CD8-positive, alpha-beta memory T cell (primary cell): ENCODE data around the gene ADCY5. TPM values are rescaled to one million over a fixed set of nuclear protein-coding genes. Genes with fewer than 3 reads are reported as not detected.

Experiments used
- CTCF ChIA-PET: fragments of 350-600 bp; sonication (Branson Sonifier 250); formaldehyde crosslinking; loops from one replicate; lab custom pipeline; 2021; ENCODE audit warnings: antibody characterized with exemption; lab: Charles Lee
- POLR2A ChIA-PET: fragments of 350-600 bp; sonication (Branson Sonifier 250); formaldehyde crosslinking; loops from one replicate; lab custom pipeline; 2021; ENCODE audit warnings: antibody characterized with exemption; lab: Charles Lee
- DNase-seq, 5 donors: peaks; one replicate each; pipeline versions ENCODE4 v3.0.0 to v3.0.0-alpha.2; 2020 to 2022; ENCODE audit warnings: mixed read lengths in 1 of 5
- H3K27ac ChIP-seq: one replicate; pipeline ENCODE4 v1.7.0; 2013; ENCODE audit warnings: low read depth, mild to moderate bottlenecking, low read length, moderate library complexity
- H3K27me3 ChIP-seq: 2 replicates; pipeline ENCODE4 v1.7.0; 2013; ENCODE audit warnings: low read length, mild to moderate bottlenecking; ENCODE audit not compliant: insufficient read depth, poor library complexity, severe bottlenecking
- H3K36me3 ChIP-seq: 2 replicates; pipeline ENCODE4 v1.7.0; 2013; ENCODE audit warnings: mild to moderate bottlenecking, low read length, moderate library complexity; ENCODE audit not compliant: insufficient read depth
- H3K4me1 ChIP-seq: 2 replicates; pipeline ENCODE4 v1.7.0; 2013; ENCODE audit warnings: mild to moderate bottlenecking, low read length, moderate library complexity; ENCODE audit not compliant: insufficient read depth
- H3K4me3 ChIP-seq: 2 replicates; pipeline ENCODE4 v1.7.0; 2013; ENCODE audit warnings: mild to moderate bottlenecking, low read length
- H3K9me3 ChIP-seq: 2 replicates; pipeline ENCODE4 v1.7.0; 2013; ENCODE audit warnings: mild to moderate bottlenecking, low read length
- H3K27ac Mint-ChIP-seq, 8 donors: one replicate each; pipeline ENCODE4 v1.8.0; 2020 to 2021; ENCODE audit warnings: mixed read lengths in 8 of 8, mild to moderate bottlenecking in 6 of 8, inconsistent platforms in 3 of 8, moderate library complexity in 3 of 8
- H3K27me3 Mint-ChIP-seq, 2 donors: one replicate each; pipeline ENCODE4 v1.8.0; 2020 to 2021; ENCODE audit warnings: mixed read lengths in 2 of 2, mild to moderate bottlenecking in 1 of 2, moderate library complexity in 1 of 2
- H3K36me3 Mint-ChIP-seq, 3 donors: one replicate each; pipeline ENCODE4 v1.8.0; 2020 to 2021; ENCODE audit warnings: mixed read lengths in 3 of 3, inconsistent platforms in 1 of 3, mild to moderate bottlenecking in 1 of 3
- H3K4me1 Mint-ChIP-seq, 3 donors: one replicate each; pipeline ENCODE4 v1.8.0; 2020 to 2021; ENCODE audit warnings: mixed read lengths in 3 of 3, inconsistent platforms in 1 of 3, mild to moderate bottlenecking in 1 of 3
- H3K4me3 Mint-ChIP-seq, 7 donors: one replicate each; pipeline ENCODE4 v1.8.0; 2020 to 2021; ENCODE audit warnings: mixed read lengths in 7 of 7, mild to moderate bottlenecking in 6 of 7, moderate library complexity in 4 of 7, inconsistent platforms in 2 of 7
- H3K9me3 Mint-ChIP-seq, 5 donors: one replicate each; pipeline ENCODE4 v1.8.0; 2020 to 2022; ENCODE audit warnings: mixed read lengths in 5 of 5, mild to moderate bottlenecking in 3 of 5, moderate library complexity in 2 of 5, inconsistent platforms in 1 of 5
- polyA plus RNA-seq: library from polyadenylated mRNA; unstranded; fragments of 300-500 nt; fragmentation: Illumina TruSeq; gene quantifications from one replicate; pipeline ENCODE4 v1.2.3, GENCODE V29; 2021
- total RNA-seq, 2 experiments: library from RNA; stranded (reverse); gene quantifications; one replicate each; pipeline ENCODE4 v1.2.3, GENCODE V29; 2021

Gene ADCY5
- total and polyA plus RNA-seq, 3 experiments from 2014 or later, result 0.02 to 0.16 TPM; not detected in 1

DNA sequence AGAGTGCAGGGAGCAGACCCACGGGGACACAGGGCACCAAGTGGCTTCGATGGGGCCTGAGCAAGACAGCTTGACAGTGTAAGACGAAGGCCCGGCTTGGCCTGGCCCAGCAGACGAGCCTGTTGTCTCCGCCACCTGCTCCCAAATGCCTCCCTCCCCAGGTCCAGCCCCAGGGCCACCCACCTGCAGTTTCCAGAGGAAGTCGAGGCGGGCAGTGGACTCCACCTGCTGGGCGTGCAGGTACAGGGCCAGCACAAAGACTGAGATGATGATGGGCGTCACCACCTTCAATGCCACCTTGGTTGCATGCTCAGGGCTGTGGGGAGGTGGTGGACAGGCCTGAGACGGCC, 153.0 kb downstream of the ADCY5 start:
- H3K9me3 Mint-ChIP-seq, result no peaks in the 10 kb centered on the region
- H3K4me3 Mint-ChIP-seq, result no peak overlapping the region
- ChIA-PET POLR2A (no interaction called here), CTCF (no interaction called here)
- no peak for DNase-seq
- no peaks in the 10 kb centered on the region for H3K36me3 Mint-ChIP-seq
- H3K27ac ChIP-seq, result no peak overlapping the region
- H3K27me3 Mint-ChIP-seq, result peaks cover 15 to 16% of the 10 kb centered on the region in 2 donors
- no peaks in the 10 kb centered on the region for H3K9me3 ChIP-seq
- no peaks in the 10 kb centered on the region for H3K27me3 ChIP-seq
- no peak overlapping the region for H3K27ac Mint-ChIP-seq
- H3K4me1 Mint-ChIP-seq, result no peaks in the 10 kb centered on the region
- no peak overlapping the region for H3K4me3 ChIP-seq
- H3K4me1 ChIP-seq, result no peaks in the 10 kb centered on the region
- no peaks in the 10 kb centered on the region for H3K36me3 ChIP-seq

DNA sequence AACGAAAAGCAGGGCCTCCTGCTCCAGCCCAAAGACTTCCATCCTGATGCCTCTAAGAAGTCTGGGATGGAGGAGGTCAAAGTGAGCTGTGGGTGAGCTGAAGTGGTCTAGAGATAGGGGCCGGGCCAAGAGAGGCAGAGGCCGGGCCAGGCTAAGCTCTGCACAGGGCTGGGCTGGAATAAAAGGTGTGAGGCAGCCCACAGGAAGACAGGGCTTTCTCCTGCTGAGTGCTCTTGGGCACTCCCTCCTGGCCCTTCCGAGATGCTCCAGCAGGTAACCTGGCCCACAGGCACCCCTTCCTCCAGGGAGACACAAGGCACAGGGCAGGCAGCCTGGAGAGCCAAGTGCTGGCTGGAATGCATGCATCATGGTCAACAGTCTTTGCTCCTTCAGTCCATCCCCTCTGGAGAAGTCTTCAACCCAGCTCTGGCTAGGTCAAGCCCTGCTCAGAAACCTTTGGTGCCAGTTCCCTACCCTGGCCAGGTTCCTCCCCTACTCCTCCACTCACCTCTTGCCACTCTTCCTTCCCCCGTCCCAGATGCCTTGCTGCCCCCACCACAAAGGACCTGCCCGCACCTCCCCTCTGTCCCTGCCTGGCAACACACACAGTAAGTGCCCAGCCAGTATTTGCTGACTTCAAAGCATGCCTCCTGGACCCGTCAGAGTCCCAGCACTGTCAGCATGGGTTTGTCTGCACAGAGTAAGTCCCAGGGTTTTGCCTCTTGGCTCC, 153.6 kb downstream of the ADCY5 start:
- Histone ChIP-seq H3K27ac (no peak overlapping the region), H3K36me3 (no peaks in the 10 kb centered on the region), H3K4me3 (no peak overlapping the region), H3K4me1 (no peaks in the 10 kb centered on the region), H3K9me3 (no peaks in the 10 kb centered on the region), H3K27me3 (no peaks in the 10 kb centered on the region)
- Mint-ChIP-seq H3K4me3 (no peak overlapping the region), H3K9me3 (no peaks in the 10 kb centered on the region), H3K27ac (no peak overlapping the region), H3K4me1 (no peaks in the 10 kb centered on the region), H3K36me3 (no peaks in the 10 kb centered on the region), H3K27me3 (peaks cover 15 to 16% of the 10 kb centered on the region in 2 donors)
- POLR2A ChIA-PET, result no interaction called here
- CTCF ChIA-PET, result no interaction called here
- no peak for DNase-seq

DNA sequence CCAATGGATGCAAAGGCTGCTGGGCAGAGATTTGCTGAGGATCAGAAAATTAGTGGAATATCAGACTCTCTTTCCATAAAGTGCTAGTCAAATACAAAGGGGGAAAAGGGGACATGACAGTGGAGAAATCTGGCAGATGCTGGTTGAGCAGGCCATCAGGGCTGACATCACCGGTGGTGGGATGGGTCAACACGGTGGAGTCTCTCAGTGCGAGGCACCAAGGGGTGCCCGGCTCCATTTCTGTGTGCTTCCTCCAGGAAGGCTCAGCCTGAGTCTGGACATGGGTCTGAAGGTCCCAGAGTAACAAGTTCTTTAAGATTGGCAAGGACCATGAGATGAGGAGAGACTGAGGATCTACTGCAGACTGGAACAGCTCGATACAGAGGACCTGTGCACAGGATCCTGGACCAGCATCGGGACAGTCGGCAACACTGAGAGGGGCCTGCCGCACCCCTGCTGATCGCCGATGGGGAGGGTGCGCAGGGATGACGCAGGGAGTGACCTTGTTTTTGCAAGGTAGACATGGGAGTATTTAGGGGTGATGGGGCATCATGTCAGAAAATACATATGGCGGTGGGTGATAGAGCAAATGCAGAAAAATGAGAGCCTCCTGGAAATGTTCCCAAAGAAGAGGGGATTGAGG, 154.5 kb downstream of the ADCY5 start:
- Histone ChIP-seq H3K27ac (no peak overlapping the region), H3K9me3 (no peaks in the 10 kb centered on the region), H3K4me1 (no peaks in the 10 kb centered on the region), H3K36me3 (no peaks in the 10 kb centered on the region), H3K4me3 (no peak overlapping the region), H3K27me3 (no peaks in the 10 kb centered on the region)
- Mint-ChIP-seq H3K27me3 (peaks cover 15% of the 10 kb centered on the region in 2 donors), H3K36me3 (no peaks in the 10 kb centered on the region), H3K4me3 (no peak overlapping the region), H3K27ac (no peak overlapping the region), H3K4me1 (no peaks in the 10 kb centered on the region), H3K9me3 (no peaks in the 10 kb centered on the region)
- CTCF ChIA-PET, result no interaction called here
- POLR2A ChIA-PET, result no interaction called here
- no peak for DNase-seq

DNA sequence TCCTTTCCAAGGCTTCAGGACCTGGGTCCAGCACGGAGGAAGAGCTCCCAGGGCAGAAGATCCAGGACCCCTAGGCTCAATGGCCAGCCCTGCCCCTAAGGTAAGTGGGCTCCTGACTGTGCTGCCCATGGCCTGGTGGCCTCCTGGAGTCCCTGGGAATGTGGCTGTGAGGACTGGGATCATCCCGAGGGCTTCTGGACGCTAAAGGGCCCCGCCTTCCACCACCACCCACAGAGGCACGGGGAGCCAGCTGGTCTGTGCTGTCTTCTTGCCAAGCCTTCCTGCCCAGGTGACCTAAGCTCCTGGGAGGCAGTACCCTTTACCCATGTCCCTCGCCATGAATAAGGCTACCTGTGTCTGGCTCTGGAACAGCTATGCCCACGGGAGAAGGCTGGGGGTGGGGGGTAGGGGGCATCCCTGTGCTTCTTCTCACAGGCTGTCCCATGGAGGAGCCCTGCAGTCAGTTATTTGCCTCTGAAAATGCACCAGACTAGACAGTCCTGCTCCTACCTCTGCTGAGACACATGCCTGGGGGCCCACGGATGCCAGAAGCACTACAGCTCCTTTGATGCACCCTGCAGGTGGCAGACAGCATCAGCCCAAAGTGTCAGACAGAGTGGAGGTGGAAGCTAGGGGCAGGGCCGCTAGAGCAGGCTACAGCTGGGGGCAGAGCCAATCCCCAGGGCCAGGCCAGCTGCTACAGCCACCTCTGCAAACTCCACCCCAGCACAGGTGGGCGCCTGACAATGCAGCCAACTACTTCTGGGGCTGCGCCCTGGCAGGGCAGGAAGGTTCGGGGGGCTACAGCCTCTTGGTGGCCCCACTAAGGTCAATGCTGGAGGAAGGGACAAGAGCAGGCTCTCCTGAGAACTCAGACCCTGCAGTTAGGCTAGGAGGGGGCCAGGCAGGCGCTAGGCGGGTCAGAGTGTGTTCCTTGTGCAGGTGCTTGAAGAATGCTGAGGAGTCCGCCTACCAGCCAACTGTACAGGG, 156.3 kb downstream of the ADCY5 start:
- Mint-ChIP-seq H3K27me3 (peaks cover 15% of the 10 kb centered on the region in 2 donors), H3K27ac (peak overlapping the region in 1 of 8 donors; percentile 26), H3K9me3 (no peaks in the 10 kb centered on the region), H3K4me3 (no peak overlapping the region), H3K4me1 (no peaks in the 10 kb centered on the region), H3K36me3 (no peaks in the 10 kb centered on the region)
- Histone ChIP-seq H3K27me3 (no peaks in the 10 kb centered on the region), H3K4me1 (no peaks in the 10 kb centered on the region), H3K27ac (no peak overlapping the region), H3K4me3 (no peak overlapping the region), H3K9me3 (no peaks in the 10 kb centered on the region), H3K36me3 (no peaks in the 10 kb centered on the region)
- DNase-seq, result no peak
- POLR2A ChIA-PET, result no interaction called here
- CTCF ChIA-PET, result no interaction called here

DNA sequence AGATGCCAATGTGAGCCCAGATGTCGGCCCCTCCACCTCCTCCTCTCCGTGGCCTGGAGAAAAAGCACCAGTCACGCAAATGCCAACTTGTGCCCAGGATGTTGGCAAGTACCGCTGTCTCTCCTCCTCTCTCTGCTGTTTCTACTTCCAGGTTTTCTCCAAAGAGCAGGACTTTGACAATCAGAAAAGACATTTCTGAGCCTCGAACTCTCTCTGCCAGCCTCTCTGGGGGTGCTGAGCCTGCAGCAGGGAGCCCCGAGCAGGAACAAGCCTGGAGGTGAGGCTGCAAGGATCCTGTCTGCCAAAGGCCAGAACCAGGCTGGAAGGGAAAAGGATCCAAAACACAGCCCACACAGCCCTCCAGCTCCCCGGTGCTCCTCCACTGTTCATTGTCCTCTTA, 157.5 kb downstream of the ADCY5 start:
- ChIA-PET POLR2A (no interaction called here), CTCF (no interaction called here)
- no peaks in the 10 kb centered on the region for H3K9me3 Mint-ChIP-seq
- Histone ChIP-seq H3K9me3 (no peaks in the 10 kb centered on the region), H3K36me3 (no peaks in the 10 kb centered on the region), H3K27me3 (no peaks in the 10 kb centered on the region), H3K4me3 (no peak overlapping the region), H3K27ac (no peak overlapping the region), H3K4me1 (no peaks in the 10 kb centered on the region)
- no peak for DNase-seq
- H3K36me3 Mint-ChIP-seq, result no peaks in the 10 kb centered on the region
- no peak overlapping the region for H3K27ac Mint-ChIP-seq
- peaks cover 11 to 15% of the 10 kb centered on the region in 2 donors for H3K27me3 Mint-ChIP-seq
- H3K4me3 Mint-ChIP-seq, result no peak overlapping the region
- no peaks in the 10 kb centered on the region for H3K4me1 Mint-ChIP-seq

DNA sequence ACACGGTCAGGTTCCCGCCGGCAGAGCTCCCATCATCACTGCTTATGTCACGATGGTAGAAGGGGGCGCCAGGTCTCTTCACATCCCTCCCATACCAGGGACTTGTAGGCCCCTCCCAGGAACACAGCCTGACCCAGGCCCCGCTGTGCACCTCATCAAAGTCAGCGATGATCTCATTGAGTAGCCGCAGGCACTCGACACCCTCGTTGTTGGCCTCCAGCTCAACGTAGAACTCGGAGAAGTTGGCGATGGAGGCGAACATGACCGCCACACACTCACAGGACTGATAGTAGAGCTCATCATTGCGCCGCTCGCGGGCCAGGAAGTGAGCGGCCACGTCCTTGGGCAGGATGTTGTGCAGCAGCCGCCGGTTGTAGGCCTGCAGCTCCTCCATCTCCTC, 157.9 kb downstream of the ADCY5 start:
- H3K9me3 ChIP-seq, result no peaks in the 10 kb centered on the region
- H3K4me3 ChIP-seq, result no peak overlapping the region
- H3K4me1 ChIP-seq, result no peaks in the 10 kb centered on the region
- no peak overlapping the region for H3K27ac ChIP-seq
- Mint-ChIP-seq H3K4me1 (no peaks in the 10 kb centered on the region), H3K27me3 (peaks cover 11 to 15% of the 10 kb centered on the region in 2 donors), H3K36me3 (no peaks in the 10 kb centered on the region), H3K27ac (no peak overlapping the region), H3K9me3 (no peaks in the 10 kb centered on the region), H3K4me3 (no peak overlapping the region)
- H3K36me3 ChIP-seq, result no peaks in the 10 kb centered on the region
- no peaks in the 10 kb centered on the region for H3K27me3 ChIP-seq
- CTCF ChIA-PET, result no interaction called here
- POLR2A ChIA-PET, result no interaction called here
- no peak for DNase-seq

DNA sequence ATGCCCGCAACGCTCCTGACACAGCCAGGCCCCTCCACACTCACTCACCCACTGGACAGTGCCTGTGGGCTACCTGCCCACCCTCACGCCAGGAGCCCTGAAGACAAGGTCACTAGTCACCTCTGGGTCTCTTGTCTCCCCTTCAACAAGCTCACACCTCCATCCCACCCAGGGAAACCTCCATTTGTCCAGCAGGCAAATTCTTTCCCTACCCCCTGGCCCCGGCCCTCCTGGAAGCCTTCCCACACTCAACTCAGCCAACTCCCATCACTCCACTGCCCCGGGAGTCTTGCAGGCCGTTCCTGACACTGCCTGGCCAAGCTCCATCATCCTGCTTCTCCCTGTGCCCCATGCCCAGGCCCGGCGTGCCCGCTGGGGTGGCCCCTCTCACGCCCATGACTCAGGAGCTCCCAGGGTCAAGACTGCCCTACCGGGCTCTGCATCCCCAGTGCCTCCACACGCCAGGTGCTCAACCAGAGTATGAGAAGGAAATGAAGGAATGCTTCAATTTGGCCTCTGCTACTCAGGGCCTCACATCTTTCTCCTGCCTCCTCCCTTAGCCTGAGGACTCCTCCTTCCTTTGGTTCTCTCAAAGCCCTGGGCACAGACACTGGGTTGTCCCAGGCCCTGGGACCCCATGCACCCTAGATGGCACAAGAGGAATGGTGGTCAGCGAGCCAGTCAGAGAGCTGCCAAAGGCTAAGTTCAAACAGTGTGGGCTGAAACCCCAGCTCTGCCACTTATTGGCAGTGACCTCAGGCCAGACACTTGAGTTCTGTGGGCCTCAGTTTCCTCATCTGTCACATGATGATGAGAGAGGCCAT, 158.6 kb downstream of the ADCY5 start:
- no peak overlapping the region for H3K27ac ChIP-seq
- no peak overlapping the region for H3K4me3 ChIP-seq
- H3K36me3 Mint-ChIP-seq, result no peaks in the 10 kb centered on the region
- no peaks in the 10 kb centered on the region for H3K9me3 Mint-ChIP-seq
- H3K4me3 Mint-ChIP-seq, result no peak overlapping the region
- H3K4me1 Mint-ChIP-seq, result no peaks in the 10 kb centered on the region
- ChIA-PET POLR2A (no interaction called here), CTCF (no interaction called here)
- H3K4me1 ChIP-seq, result no peaks in the 10 kb centered on the region
- no peaks in the 10 kb centered on the region for H3K27me3 ChIP-seq
- DNase-seq, result no peak
- H3K9me3 ChIP-seq, result no peaks in the 10 kb centered on the region
- peaks cover 11 to 15% of the 10 kb centered on the region in 2 donors for H3K27me3 Mint-ChIP-seq
- H3K27ac Mint-ChIP-seq, result no peak overlapping the region
- H3K36me3 ChIP-seq, result no peaks in the 10 kb centered on the region
